Mesenchymal stem cell (in vitro differentiated cells and primary cell): Measurements from ENCODE around the gene SNRPN. TPM values are rescaled to one million over a fixed set of nuclear protein-coding genes. Genes with fewer than 3 reads are reported as not detected.

Experiments
- DNase-seq: peaks from one replicate; pipeline ENCODE4 v3.0.0-alpha.2; 2013
- H2AFZ ChIP-seq: one replicate; pipeline ENCODE4 v1.6.1; 2013; ENCODE audit warnings: low read depth, mild to moderate bottlenecking, control low read depth, inconsistent platforms, low read length, moderate library complexity
- H2AK5ac ChIP-seq: 2 replicates; pipeline ENCODE4 v1.6.1; 2013; ENCODE audit warnings: low read length, moderate library complexity, mild to moderate bottlenecking, inconsistent platforms; ENCODE audit not compliant: severe bottlenecking
- H2BK120ac ChIP-seq: one replicate; pipeline ENCODE4 v1.6.1; 2013; ENCODE audit warnings: low read depth, mild to moderate bottlenecking, inconsistent platforms, low read length, moderate library complexity
- H2BK12ac ChIP-seq, 2 experiments: one replicate each; pipeline ENCODE4 v1.6.1; 2013; ENCODE audit warnings: inconsistent platforms in 2 of 2, low read length in 2 of 2, mild to moderate bottlenecking in 2 of 2, moderate library complexity in 2 of 2, control low read depth in 1 of 2
- H2BK15ac ChIP-seq: one replicate; pipeline ENCODE4 v1.6.1; 2013; ENCODE audit warnings: mild to moderate bottlenecking, low read depth, inconsistent platforms; ENCODE audit not compliant: poor library complexity, severe bottlenecking
- H2BK5ac ChIP-seq: 2 replicates; pipeline ENCODE4 v1.6.1; 2013; ENCODE audit warnings: low read depth, mild to moderate bottlenecking, low read length, control low read depth, inconsistent platforms; ENCODE audit not compliant: poor library complexity, severe bottlenecking
- H3K14ac ChIP-seq, 2 experiments: one replicate each; pipeline ENCODE4 v1.6.1; 2013; ENCODE audit warnings: inconsistent platforms in 2 of 2, low read length in 2 of 2, control low read depth in 1 of 2, mild to moderate bottlenecking in 1 of 2, moderate library complexity in 1 of 2
- H3K18ac ChIP-seq, 2 experiments: one replicate each; pipeline ENCODE4 v1.6.1; 2013; ENCODE audit warnings: inconsistent platforms in 2 of 2, low read length in 2 of 2, control low read depth in 1 of 2, low read depth in 1 of 2, mild to moderate bottlenecking in 1 of 2
- H3K23ac ChIP-seq, 2 experiments: one replicate each; pipeline ENCODE4 v1.6.1; 2013; ENCODE audit warnings: inconsistent platforms in 2 of 2, low read length in 2 of 2, mild to moderate bottlenecking in 2 of 2, moderate library complexity in 2 of 2, control low read depth in 1 of 2
- H3K27ac ChIP-seq: 2 replicates; pipeline ENCODE4 v1.5.1; 2013; ENCODE audit warnings: mild to moderate bottlenecking, moderate library complexity, low read length, control low read depth, inconsistent platforms; ENCODE audit not compliant: poor library complexity, severe bottlenecking
- H3K27me3 ChIP-seq, 2 experiments: 2 replicates each; pipeline versions ENCODE4 v1.6.1 to v1.7.0; 2013; ENCODE audit warnings: low read length in 2 of 2, mild to moderate bottlenecking in 2 of 2, moderate library complexity in 2 of 2, control low read depth in 1 of 2, inconsistent platforms in 1 of 2; ENCODE audit not compliant: control insufficient read depth in 1 of 2, insufficient read depth in 1 of 2
- H3K36me3 ChIP-seq, 2 experiments: 2 replicates each; pipeline versions ENCODE4 v1.6.1 to v1.7.0; 2013; ENCODE audit warnings: low read length in 2 of 2, control low read depth in 1 of 2, inconsistent platforms in 1 of 2, low read depth in 1 of 2, mild to moderate bottlenecking in 1 of 2; ENCODE audit not compliant: insufficient read depth in 2 of 2, control insufficient read depth in 1 of 2
- H3K4ac ChIP-seq, 2 experiments: one replicate each; pipeline ENCODE4 v1.6.1; 2013; ENCODE audit warnings: inconsistent platforms in 2 of 2, low read length in 2 of 2, mild to moderate bottlenecking in 2 of 2, moderate library complexity in 2 of 2, control low read depth in 1 of 2, low read depth in 1 of 2
- H3K4me1 ChIP-seq: 2 replicates; pipeline ENCODE4 v1.6.1; 2013; ENCODE audit warnings: low read depth, low read length, control low read depth; ENCODE audit not compliant: control insufficient read depth, insufficient read depth
- H3K4me2 ChIP-seq: 2 replicates; pipeline ENCODE4 v1.6.1; 2013; ENCODE audit warnings: low read length, mild to moderate bottlenecking, inconsistent platforms; ENCODE audit not compliant: poor library complexity, severe bottlenecking
- H3K4me3 ChIP-seq, 2 experiments: 2 replicates each; pipeline versions ENCODE4 v1.5.1 to v1.7.0; 2013; ENCODE audit warnings: low read length in 2 of 2, mild to moderate bottlenecking in 2 of 2, control low read depth in 1 of 2, low read depth in 1 of 2; ENCODE audit not compliant: insufficient read depth in 1 of 2
- H3K79me1 ChIP-seq: replicated peaks from 2 replicates; pipeline ENCODE4 v1.6.1; 2013; ENCODE audit warnings: mild to moderate bottlenecking, control low read depth, low read length, inconsistent platforms; ENCODE audit not compliant: poor library complexity, severe bottlenecking
- H3K9ac ChIP-seq: 2 replicates; pipeline ENCODE4 v1.7.0; 2013; ENCODE audit warnings: mild to moderate bottlenecking, low read length, moderate library complexity
- H3K9me3 ChIP-seq: 2 replicates; pipeline ENCODE4 v1.7.0; 2013; ENCODE audit warnings: mild to moderate bottlenecking, low read length; ENCODE audit not compliant: control insufficient read depth
- H4K8ac ChIP-seq: one replicate; pipeline ENCODE4 v1.6.1; 2013; ENCODE audit warnings: inconsistent platforms, mild to moderate bottlenecking, low read length, moderate library complexity
- H4K91ac ChIP-seq: one replicate; pipeline ENCODE4 v1.6.1; 2013; ENCODE audit warnings: mild to moderate bottlenecking, low read length, inconsistent platforms
- WGBS: methylation state at CpG from one replicate; pipeline ENCODE4 v1.1.7; 2013; ENCODE audit warnings: mixed read lengths; 5-methylcytosine and 5-hydroxymethylcytosine counted together
- polyA plus RNA-seq, 2 experiments: library from polyadenylated mRNA; stranded (reverse); fragments of 200-250 nt; gene quantifications; one replicate each; pipeline ENCODE4 v1.2.3, GENCODE V29; 2013

Gene SNRPN
- polyA plus RNA-seq (2013, experiment 1 of 2): 102 TPM
- polyA plus RNA-seq (2013, experiment 2 of 2): 104 TPM

GRCh38 chr15:24954783-24955530 lies at the start of gene SNRPN, which contains the start of gene SNURF:
Gene SNRPN (plus strand): TSS chr15:24954987. CDS start chr15:24974454, 19,467 bp downstream.
Gene SNURF (plus strand): TSS chr15:24954987. CDS start chr15:24955049, 62 bp downstream.
- peak; percentile 85 for DNase-seq
- H3K23ac ChIP-seq: peak within 1 kb of the TSS in 1 of 2 experiments; percentile 65
- H3K27ac ChIP-seq: peak within 1 kb of the TSS; percentile 84
- peak within 1 kb of the TSS; percentile 68 for H3K4me2 ChIP-seq
- H3K18ac ChIP-seq: peak within 1 kb of the TSS; percentile 76 to 95
- H3K9me3 ChIP-seq: peaks cover 4% of the 10 kb centered on the region
- peak within 1 kb of the TSS; percentile 71 for H2BK5ac ChIP-seq
- H2BK15ac ChIP-seq: peak within 1 kb of the TSS; percentile 54
- H3K36me3 ChIP-seq: no peaks in the 10 kb centered on the region
- peak within 1 kb of the TSS; percentile 91 for H3K9ac ChIP-seq
- no peaks in the 10 kb centered on the region for H3K27me3 ChIP-seq
- peak within 1 kb of the TSS; percentile 78 to 84 for H3K4me3 ChIP-seq
- peak within 1 kb of the TSS in 1 of 2 experiments; percentile 29 for H2BK12ac ChIP-seq
- H4K8ac ChIP-seq: peak within 1 kb of the TSS; percentile 65
- H2AK5ac ChIP-seq: no peak within 1 kb of the TSS
- peak within 1 kb of the TSS; percentile 52 to 60 for H3K4ac ChIP-seq
- no peak within 1 kb of the TSS for H2BK120ac ChIP-seq
- peak within 1 kb of the TSS; percentile 90 for H4K91ac ChIP-seq
- H3K14ac ChIP-seq: peak within 1 kb of the TSS in 1 of 2 experiments; percentile 96
- no peak within 1 kb of the TSS for H2AFZ ChIP-seq
- WGBS: 56% methylated on average over 47 of the region's 47 CpGs
- peaks cover 2% of the 10 kb centered on the region for H3K4me1 ChIP-seq
- no peaks in the 10 kb centered on the region for H3K79me1 ChIP-seq

- no peak overlapping the region for H2BK5ac ChIP-seq
- H3K27me3 ChIP-seq: no peaks in the 10 kb centered on the region
- peaks cover 23% of the 10 kb centered on the region for H3K9me3 ChIP-seq
- no peak overlapping the region for H3K4me3 ChIP-seq
- no peak overlapping the region for H3K9ac ChIP-seq
- H3K79me1 ChIP-seq: no peaks in the 10 kb centered on the region
- no peaks in the 10 kb centered on the region for H3K36me3 ChIP-seq
- no peak overlapping the region for H3K4me2 ChIP-seq
- H3K23ac ChIP-seq: no peak overlapping the region
- H3K18ac ChIP-seq: no peak overlapping the region
- no peaks in the 10 kb centered on the region for H3K4me1 ChIP-seq
- no peak overlapping the region for H2BK15ac ChIP-seq
- no peak overlapping the region for H3K14ac ChIP-seq
- H2BK12ac ChIP-seq: no peak overlapping the region
- H3K27ac ChIP-seq: no peak overlapping the region
- H2AK5ac ChIP-seq: no peak overlapping the region
- no peak for DNase-seq
- WGBS: 82% methylated on average over 7 of the region's 8 CpGs
- H2BK120ac ChIP-seq: no peak overlapping the region
- H2AFZ ChIP-seq: no peak overlapping the region
- no peak overlapping the region for H4K8ac ChIP-seq
- no peak overlapping the region for H4K91ac ChIP-seq
- no peak overlapping the region for H3K4ac ChIP-seq
Observed at GRCh38 chr15:24916305-24917009, 38.3 kb upstream of the SNRPN start.

- H2BK12ac ChIP-seq: no peak overlapping the region
- no peak overlapping the region for H3K4ac ChIP-seq
- H2BK15ac ChIP-seq: no peak overlapping the region
- no peaks in the 10 kb centered on the region for H3K79me1 ChIP-seq
- 96% methylated on average over 10 of the region's 14 CpGs for WGBS
- no peak overlapping the region for H3K18ac ChIP-seq
- no peaks in the 10 kb centered on the region for H3K4me1 ChIP-seq
- no peak overlapping the region for H2AFZ ChIP-seq
- H3K4me3 ChIP-seq: no peak overlapping the region
- no peak overlapping the region for H2AK5ac ChIP-seq
- no peak overlapping the region for H2BK120ac ChIP-seq
- no peak overlapping the region for H3K27ac ChIP-seq
- no peaks in the 10 kb centered on the region for H3K36me3 ChIP-seq
- no peak overlapping the region for H4K8ac ChIP-seq
- H2BK5ac ChIP-seq: no peak overlapping the region
- H3K4me2 ChIP-seq: no peak overlapping the region
- no peaks in the 10 kb centered on the region for H3K27me3 ChIP-seq
- no peak for DNase-seq
- no peak overlapping the region for H4K91ac ChIP-seq
- H3K9me3 ChIP-seq: peaks cover 22% of the 10 kb centered on the region
- no peak overlapping the region for H3K9ac ChIP-seq
- H3K23ac ChIP-seq: no peak overlapping the region
- H3K14ac ChIP-seq: no peak overlapping the region
Observed at GRCh38 chr15:24917431-24917830, 37.4 kb upstream of the SNRPN start.

DNA sequence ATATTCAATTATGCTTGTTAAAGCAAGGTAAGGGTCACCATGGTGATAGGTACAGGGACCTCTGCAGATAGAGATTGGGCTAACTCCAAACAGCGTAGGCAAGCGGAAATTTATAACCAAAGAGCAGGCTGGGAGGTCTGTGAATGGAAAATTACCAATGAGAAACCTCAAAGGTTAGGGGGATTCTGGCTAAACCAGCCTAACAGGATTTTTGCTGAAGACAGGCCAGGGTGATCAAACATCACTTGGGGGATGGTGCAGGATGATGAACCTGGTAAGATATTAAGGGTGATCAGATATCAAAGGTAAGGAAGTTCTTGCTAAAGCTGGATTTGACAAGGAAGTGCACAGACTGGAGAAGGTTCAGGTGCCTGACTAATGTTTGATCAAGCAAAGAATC lies 35.3 kb upstream of the SNRPN start:
- no peak overlapping the region for H3K4ac ChIP-seq
- no peak overlapping the region for H3K27ac ChIP-seq
- H3K4me1 ChIP-seq: no peaks in the 10 kb centered on the region
- DNase-seq: no peak
- 83% methylated on average over 2 of the region's 2 CpGs for WGBS
- no peak overlapping the region for H4K91ac ChIP-seq
- H2BK120ac ChIP-seq: no peak overlapping the region
- H2AK5ac ChIP-seq: no peak overlapping the region
- H3K14ac ChIP-seq: no peak overlapping the region
- H3K9ac ChIP-seq: no peak overlapping the region
- peaks cover 15% of the 10 kb centered on the region for H3K9me3 ChIP-seq
- no peak overlapping the region for H4K8ac ChIP-seq
- H2BK12ac ChIP-seq: no peak overlapping the region
- H3K4me3 ChIP-seq: no peak overlapping the region
- no peak overlapping the region for H3K18ac ChIP-seq
- no peaks in the 10 kb centered on the region for H3K27me3 ChIP-seq
- H2BK15ac ChIP-seq: no peak overlapping the region
- no peak overlapping the region for H2BK5ac ChIP-seq
- H3K23ac ChIP-seq: no peak overlapping the region
- H3K4me2 ChIP-seq: no peak overlapping the region
- H3K36me3 ChIP-seq: no peaks in the 10 kb centered on the region
- H2AFZ ChIP-seq: no peak overlapping the region
- H3K79me1 ChIP-seq: no peaks in the 10 kb centered on the region
